ENCODE data around the gene KRT86. TPM values are rescaled to one million over a fixed set of nuclear protein-coding genes. Genes with fewer than 3 reads are reported as not detected.
"Not testable (repeated sequence)": the region's sequence is repeated elsewhere in the genome, so short reads cannot be mapped to it uniquely, and the experiment has no call there.

Gene KRT86
- total RNA-seq, 1 donor from 2014 or later: 40.8 TPM

- DNase-seq: no peak
These were observed 17.0 kb downstream of the KRT86 start, which contains the start of gene KRT81 for GRCh38 chr12:52291267-52291935. Gene KRT81 (minus strand): TSS chr12:52291534. CDS start chr12:52291465, 69 bp downstream.

- no peak for DNase-seq
These were observed 19.5 kb downstream of the KRT86 start for GRCh38 chr12:52293926-52294325.

DNA sequence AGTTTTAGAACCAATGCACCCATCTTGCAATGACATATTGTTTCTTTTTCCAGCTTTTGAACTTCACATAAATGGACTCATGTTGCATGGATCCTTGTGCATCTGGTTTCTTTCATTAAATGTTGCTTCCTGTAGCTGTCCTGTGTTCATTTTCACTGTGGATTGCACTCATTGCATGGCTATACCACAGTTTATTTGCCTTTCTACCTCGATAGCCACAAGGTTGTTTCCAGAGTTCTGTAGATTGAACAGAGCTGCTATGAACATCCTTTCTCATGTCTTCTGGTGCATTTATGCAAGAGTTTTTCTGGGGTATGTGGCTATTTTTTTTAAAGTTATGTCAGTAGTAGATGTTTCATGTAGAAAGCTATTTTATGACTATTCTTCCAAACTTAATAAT, 20.4 kb downstream of the KRT86 start:
- DNase-seq: no peak

DNA sequence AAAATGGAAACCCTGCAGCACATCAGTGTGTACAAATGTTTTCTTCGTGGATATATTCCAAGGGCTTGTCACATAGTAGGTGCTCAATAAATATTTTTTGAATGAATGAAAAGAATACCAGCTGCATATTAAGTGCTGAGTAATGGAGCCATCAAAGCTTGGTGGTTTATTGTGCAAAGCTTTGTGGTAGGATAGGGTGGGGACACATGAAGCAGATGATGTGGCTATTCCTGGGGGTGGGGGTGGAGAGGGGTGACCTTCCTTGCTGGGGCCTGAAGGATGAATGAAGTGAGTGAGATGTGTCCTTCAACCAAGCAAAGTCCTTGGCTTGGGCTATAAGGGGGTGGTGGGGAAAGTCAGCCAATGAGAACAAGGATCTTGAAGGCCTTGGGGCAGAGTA, 21.2 kb downstream of the KRT86 start:
- DNase-seq: no peak

DNA sequence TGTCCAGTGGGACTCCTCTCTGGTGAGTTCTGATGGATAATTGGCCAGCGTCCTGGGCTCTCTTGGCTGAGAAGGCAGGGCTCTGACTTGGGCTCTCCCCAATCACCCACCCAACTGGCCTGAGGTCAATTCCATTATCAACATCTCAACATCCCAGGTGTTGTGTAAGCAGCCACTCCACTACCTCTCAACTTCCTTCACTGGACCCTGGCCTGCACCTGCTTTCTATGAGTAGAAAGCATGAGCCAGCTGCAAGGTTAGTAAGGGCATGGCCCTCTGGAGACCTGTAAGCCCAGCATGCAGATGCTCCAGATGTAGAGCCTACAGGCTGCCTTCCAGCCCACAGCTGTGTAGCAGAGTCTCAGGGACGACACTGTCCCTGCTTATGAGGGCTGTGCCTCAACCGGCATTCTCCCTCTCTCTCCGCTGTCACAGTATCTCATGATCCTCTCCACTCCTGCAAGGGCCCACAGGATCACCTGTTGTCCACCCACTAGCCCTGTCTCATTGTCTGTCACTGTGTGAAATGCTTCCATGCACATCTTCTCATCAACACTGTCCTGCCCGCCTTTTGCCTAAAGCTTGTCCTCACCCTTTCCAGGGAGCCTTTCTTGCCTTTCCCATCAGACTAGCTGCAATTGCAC, 22.2 kb downstream of the KRT86 start:
- no peak for DNase-seq

GRCh38 chr12:52298677-52299190, 24.3 kb downstream of the KRT86 start:
- DNase-seq: no peak

- DNase-seq: no peak
These were observed 26.6 kb downstream of the KRT86 start for GRCh38 chr12:52300796-52301691.

DNA sequence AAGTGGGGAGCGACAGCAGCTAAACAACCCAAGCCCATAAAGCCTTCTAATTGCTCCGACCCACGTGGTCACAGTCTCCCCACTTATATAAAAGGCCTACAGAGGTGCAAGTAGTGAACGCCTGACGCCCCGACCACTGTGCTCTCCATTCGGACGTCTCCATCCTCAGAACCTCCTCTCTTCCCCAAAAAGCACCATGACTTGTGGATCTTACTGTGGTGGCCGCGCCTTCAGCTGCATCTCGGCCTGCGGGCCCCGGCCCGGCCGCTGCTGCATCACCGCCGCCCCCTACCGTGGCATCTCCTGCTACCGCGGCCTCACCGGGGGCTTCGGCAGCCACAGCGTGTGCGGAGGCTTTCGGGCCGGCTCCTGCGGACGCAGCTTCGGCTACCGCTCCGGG, 27.3 kb downstream of the KRT86 start:
- DNase-seq: not testable (repeated sequence)

DNA sequence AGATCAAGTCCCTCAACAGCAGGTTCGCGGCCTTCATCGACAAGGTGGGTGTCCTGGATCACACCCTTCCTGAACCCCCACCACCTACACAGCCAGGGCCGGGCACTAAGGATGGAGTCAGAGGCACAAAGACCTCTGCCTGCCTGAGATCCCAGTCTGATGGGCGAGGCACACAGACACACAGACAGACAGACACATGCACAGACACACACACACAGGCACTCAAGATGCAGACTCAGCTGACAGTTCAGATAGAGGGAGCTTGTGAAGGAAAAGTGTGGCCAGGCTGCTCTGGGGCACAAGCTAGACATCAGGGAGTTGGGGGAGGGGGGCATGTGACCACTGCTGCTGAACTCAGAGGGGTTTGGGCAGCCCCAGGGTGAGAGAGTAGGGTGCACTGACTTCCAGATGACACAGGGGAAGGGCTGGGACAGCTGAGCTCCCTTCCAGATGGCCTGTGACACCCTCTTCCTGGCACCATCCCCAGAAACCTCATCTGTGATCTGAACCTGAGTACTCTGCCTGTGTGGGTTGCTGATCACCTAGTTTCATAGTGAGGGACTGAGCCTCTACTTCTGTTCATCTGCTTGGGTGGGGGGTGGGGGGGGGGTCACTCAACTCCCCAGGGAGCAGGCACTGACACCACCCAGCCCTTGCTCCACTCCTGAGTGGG, 27.9 kb downstream of the KRT86 start:
- not testable (repeated sequence) for DNase-seq

DNA sequence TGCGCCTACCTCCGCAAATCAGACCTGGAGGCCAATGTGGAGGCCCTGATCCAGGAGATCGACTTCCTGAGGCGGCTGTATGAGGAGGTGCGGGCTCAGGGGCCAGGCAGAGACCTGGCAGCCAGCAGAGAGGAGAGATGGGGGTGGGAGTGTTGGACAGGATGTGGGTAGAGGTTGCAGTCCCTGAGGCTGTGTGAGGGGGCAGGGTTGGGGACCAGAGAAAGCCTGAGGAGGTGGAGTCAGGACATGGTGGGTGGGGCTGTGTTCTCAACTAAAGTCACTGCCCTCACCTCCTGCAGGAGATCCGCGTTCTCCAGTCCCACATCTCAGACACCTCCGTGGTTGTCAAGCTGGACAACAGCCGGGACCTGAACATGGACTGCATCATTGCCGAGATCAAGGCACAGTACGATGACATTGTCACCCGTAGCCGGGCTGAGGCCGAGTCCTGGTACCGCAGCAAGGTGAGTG, 30.5 kb downstream of the KRT86 start:
- DNase-seq: not testable (repeated sequence)

- no peak for DNase-seq
These were observed 31.7 kb downstream of the KRT86 start for GRCh38 chr12:52305921-52306705.

GRCh38 chr12:52306731-52307130, 32.3 kb downstream of the KRT86 start:
- DNase-seq: no peak

GRCh38 chr12:52307836-52308805, 33.7 kb downstream of the KRT86 start:
- no peak for DNase-seq

- DNase-seq: no peak
These were observed 34.5 kb downstream of the KRT86 start for GRCh38 chr12:52308806-52309425.

DNA sequence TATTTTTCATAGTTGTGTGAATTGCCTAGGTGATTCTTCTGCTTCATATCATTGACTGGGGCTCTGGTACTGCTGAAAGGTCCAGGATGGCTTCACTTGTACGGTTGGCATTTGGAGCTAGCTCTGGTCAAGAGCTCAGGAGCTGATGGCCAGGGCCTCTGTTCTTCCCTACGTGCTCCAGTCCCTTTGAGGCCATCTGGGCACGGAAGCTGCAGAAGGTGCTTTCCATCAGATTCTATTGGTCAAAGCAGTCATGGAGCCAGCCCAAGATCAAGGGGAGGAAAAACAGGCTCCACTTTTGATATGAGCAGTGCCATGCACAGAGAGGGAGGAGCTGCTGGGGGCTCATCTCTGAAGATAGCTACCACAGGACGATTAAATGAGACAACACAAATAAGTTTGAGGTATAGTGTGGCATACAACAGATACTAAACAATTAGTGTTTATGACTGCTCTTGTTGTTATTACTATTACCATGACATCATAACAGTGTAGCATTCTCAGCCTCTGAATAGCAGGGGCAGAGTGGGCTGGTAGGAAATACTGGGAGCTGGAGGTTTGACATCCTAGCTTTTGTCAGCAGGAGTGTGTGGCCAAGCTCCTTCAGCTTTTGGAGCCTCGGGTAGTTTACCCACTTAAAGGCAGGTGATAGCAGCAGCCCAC, 36.3 kb downstream of the KRT86 start:
- no peak for DNase-seq

DNA sequence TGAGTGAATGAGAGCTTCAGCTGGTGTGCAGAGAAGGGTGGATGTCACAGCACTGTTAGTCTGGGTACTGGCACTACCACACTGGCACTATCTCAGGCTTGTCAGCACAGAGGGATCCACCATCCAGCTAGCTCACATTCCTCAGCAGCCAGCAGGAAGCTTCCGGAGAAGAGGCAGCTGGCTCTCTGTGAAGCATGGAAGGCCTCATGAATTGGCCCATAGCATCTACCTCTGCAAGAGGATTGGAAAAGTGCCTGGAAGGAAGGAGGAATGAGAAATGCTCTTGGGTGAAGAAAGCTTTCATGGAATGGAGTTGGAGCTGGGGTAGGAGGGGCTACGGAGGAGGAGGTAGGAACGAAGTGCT, 36.8 kb downstream of the KRT86 start:
- DNase-seq: no peak

DNA sequence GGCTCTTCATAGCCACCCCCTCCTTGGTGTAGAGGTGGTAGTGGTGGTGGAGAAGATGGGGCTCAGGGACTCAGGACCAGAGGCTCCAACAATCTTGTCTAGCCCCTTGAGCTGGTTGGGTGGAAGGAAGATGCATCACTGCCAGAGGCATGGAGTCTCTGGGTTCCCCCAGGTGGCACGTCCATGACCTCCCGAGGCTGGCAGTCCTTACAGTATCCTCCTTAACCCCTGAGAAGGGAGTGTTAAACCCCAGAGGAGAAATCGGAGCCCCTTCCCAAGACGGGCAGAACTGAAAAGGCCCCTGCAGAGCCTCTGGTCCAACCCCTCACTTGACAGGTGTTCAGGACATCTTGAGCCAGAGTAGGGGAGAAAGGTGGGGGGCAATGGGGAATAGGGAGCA, 37.6 kb downstream of the KRT86 start:
- DNase-seq: no peak

- no peak for DNase-seq
These were observed 39.0 kb downstream of the KRT86 start for GRCh38 chr12:52313461-52313860.

DNA sequence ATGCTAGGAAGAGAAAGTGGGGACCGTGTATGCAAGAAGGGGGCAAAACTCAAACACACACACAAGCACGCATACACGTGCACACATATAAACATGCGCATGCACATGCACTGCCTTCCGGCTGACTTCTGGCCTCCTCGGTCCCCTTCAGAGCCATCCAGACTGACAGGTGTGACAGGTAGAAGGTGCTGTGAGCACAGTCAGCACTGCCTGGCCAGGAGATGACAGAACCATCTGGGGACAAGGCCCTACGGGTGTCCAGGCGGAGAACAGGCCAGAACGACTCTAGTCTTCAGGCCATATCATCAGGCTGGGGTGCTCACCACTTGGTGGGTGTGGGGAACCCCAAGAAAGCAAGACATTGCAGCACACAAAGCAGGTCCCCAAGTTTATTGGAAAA, 39.5 kb downstream of the KRT86 start:
- DNase-seq: no peak

Measured in skin of body (tissue), 2 donors.